Tongue (tissue), 2 donors: Measurements from ENCODE around the gene METTL26. TPM values are rescaled to one million over a fixed set of nuclear protein-coding genes. Genes with fewer than 3 reads are reported as not detected.

Source experiments
- DNase-seq: peaks from one replicate; pipeline ENCODE4 v3.0.0-alpha.2; 2015
- total RNA-seq: library from RNA; depleted of rRNA; stranded (reverse); fragments of >200 nt; gene quantifications from one replicate; pipeline ENCODE4 v1.2.3, GENCODE V29; 2014

Gene METTL26
- total RNA-seq, 1 donor from 2014 or later, result 36.6 TPM

DNA sequence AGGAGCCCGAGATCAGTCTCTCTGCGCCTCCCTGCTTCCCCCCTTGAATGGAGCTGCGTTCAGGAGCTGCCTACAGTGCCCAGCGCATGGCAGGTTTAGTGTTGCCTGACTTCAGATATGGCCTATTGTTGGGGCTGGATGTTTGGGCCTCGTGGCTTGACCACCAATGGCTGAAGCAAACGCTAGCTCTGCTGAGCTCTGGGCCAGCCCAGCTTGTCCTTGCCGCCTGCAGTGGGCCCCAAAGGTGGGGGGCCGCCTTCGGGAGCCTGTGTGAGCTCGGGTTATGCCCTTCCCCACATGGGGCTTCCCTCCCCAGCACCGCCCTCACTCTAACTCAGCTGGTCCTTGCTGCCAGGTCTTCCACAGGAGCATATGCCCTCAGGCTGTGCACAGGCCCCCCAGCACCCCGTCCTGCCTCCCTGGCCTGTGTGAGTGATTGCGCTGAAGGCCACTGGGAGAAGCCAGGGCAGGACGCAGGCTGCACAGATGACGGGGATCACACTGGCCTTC is 2.0 kb upstream of the METTL26 start:
- no peak for DNase-seq

- peak; percentile 96 for DNase-seq
Observed at GRCh38 chr16:637081-638018, 1.2 kb upstream of the METTL26 start.

GRCh38 chr16:635573-636205 is 416 bp downstream of the METTL26 start:
- DNase-seq, result no peak

DNA sequence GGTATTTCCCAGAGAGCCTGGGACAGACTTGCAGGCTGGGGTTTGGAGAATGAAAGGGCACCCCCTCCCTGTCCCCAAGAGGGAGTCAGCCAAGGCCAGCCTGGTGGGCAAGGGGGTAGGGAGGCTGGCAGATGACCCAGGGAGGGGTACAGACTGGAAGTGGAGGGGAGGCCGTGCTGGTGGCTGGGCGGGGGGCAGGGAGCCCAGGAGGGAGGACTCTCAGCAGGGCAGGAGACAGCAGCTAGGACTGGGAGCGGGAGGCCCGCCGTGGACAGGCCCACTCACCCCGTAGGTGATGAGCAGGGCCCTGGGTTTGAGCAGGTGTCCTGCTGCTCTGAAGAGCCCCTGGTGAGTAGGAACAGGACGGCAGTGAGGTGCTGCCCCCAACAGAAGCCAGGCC is 1.1 kb downstream of the METTL26 start:
- no peak for DNase-seq

- no peak for DNase-seq
Observed at GRCh38 chr16:634051-634670, 1.9 kb downstream of the METTL26 start.

DNA sequence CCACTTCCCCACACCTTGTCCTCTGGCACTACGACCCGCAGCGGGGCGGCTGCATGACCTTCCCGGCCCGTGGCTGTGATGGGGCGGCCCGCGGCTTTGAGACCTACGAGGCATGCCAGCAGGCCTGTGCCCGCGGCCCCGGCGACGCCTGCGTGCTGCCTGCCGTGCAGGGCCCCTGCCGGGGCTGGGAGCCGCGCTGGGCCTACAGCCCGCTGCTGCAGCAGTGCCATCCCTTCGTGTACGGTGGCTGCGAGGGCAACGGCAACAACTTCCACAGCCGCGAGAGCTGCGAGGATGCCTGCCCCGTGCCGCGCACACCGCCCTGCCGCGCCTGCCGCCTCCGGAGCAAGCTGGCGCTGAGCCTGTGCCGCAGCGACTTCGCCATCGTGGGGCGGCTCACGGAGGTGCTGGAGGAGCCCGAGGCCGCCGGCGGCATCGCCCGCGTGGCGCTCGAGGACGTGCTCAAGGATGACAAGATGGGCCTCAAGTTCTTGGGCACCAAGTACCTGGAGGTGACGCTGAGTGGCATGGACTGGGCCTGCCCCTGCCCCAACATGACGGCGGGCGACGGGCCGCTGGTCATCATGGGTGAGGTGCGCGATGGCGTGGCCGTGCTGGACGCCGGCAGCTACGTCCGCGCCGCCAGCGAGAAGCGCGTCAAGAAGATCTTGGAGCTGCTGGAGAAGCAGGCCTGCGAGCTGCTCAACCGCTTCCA is 2.6 kb downstream of the METTL26 start:
- no peak for DNase-seq

GRCh38 chr16:632486-633335 is 3.4 kb downstream of the METTL26 start:
- no peak for DNase-seq

DNA sequence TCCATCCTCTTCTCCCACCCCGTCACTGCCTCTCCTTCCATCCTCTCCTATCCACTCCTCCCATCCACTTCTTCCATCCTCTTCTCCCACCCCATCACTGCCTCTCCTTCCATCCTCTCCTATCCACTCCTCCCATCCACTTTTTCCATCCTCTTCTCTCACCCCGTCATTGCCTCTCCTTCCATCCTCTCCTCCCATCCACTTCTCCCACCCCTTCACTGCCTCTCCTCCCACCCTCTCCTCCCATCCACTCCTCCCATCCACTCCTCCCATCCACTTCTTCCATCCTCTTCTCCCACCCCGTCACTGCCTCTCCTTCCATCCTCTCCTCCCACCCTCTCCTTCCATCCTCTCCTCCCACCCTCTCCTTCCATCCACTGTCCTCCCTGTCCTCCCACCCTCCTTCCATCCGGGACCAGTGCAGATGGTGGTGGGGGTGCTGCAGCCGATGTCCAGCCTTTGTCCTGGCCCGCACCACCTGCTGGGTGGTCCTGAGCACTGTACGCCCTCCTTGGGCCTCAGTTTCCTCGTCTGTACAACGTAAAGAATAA is 4.2 kb downstream of the METTL26 start:
- no peak for DNase-seq

DNA sequence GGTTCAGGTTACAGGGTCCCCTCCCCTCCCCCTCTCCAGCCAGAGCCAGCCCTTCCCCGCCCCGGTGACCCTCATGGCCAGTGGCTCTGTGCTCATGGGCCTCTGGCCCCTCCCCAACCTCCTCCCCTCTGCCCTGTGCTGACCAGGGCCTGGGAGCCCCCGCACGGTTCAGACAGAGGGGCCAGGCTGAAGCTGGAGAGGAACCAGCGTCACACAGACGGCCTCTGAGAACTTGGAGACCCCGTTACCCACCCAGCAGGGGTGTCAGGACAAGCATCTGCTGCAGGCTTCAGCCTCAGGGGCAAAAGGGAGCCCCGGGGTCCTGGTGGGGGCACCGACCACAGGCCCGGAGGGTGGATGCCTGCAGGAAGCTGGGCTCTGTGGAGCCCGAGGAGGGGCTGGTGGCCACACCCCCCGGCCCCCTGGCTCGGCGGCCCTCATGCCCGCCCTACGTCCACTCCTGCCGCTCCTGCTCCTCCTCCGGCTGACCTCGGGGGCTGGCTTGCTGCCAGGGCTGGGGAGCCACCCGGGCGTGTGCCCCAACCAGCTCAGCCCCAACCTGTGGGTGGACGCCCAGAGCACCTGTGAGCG is 5.2 kb downstream of the METTL26 start, which contains the start of gene WFIKKN1:
TSS of gene WFIKKN1 (plus strand) at position 171 of the 591 bp plus-strand sequence. CDS start at position 440, 269 bp downstream.
- DNase-seq, result no peak

- no peak for DNase-seq
Observed at GRCh38 chr16:630249-630814, 5.8 kb downstream of the METTL26 start.

DNA sequence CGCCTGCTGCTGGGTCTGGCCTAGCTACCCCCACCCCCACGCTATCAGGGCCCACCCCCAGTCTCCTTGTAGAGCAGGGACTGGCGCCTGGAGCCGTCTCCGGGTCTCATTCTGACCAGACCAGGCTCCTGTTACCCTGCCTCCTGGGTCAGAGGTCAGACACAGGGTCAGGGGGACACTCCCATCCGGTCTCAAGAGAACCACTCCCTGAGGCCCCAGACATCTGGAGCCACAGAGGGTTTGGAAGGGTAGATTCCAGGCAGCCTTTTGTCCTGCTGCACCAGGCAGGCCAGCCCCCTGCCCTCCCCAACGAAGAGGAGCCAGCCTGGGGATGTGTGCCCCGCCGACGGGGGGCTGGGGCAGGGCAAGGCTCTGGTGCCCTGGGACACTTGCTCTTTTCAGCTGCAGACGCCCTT is 6.3 kb downstream of the METTL26 start:
- DNase-seq, result no peak

GRCh38 chr16:629185-629832 is 6.8 kb downstream of the METTL26 start:
- DNase-seq, result peak; percentile 88

- DNase-seq, result no peak
Observed at GRCh38 chr16:628321-629061, 7.6 kb downstream of the METTL26 start.

DNA sequence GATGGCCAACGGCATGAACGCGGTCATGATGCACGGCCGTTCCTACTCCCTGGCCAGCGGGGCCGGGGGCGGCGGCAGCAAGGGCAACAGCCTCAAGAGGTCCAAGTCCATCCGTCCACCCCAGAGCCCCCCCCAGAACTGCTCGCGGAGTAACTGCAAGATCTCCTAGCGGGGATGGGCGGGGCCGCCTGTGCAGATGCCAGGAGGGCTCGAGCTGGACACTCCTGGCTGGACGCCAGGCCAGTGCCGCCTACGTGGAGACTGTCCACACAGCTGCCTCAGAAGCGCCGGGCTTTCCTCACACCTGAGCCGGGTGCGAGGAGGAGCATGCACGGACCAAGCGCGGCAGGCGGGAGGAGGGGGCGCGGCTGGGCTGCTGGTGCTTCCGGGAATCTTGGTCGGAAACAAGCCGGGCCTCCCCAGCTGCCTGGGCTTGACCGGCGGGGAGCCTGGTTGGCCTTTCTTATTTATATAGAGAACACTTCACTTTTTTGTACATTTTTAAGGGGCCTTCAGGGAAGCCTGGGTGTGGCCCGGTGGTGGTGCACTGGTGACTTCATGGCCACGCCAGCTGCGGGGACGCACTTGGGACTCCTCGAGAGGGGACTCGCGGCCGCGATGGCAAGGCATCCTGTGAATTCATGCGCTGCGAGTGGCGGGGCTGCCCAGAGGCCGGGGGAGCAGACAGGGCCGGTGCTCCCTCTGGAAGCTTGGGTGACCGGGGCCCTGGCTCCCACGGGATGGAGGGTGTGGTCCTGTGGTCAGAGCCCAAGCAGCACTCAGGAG is 8.5 kb downstream of the METTL26 start:
- peak; percentile 49 for DNase-seq

DNA sequence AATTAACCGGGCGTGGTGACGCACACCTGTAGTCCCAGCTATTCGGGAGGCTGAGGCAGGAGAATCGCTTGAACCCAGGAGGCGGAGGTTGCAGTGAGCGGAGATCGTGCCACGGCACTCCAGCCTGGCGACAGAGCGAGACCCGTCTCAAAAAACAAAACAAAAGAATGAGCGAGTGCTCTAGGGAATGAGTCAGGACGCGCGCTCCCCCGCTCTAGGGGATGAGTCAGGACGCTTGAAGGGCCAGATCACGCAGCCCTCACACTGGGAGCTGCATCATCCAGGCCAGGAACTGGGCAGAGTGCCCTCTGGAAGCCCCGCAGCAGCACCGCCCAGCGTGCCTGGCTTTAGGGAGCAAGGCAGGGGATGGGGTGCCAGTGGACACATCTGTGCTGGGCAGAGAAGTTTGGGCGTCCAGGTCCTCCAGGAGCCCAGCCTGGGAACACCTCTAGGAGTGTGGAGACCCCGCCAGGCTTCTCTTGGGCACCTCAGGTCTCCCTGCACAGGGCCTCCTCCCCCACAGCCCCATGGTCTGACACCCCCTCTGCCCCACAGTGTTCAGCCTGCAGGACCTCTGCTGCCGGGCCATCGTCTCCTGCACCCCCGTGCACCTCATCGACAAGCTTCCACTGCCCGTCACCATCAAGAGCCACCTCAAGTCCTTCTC is 9.2 kb downstream of the METTL26 start:
- DNase-seq, result no peak

DNA sequence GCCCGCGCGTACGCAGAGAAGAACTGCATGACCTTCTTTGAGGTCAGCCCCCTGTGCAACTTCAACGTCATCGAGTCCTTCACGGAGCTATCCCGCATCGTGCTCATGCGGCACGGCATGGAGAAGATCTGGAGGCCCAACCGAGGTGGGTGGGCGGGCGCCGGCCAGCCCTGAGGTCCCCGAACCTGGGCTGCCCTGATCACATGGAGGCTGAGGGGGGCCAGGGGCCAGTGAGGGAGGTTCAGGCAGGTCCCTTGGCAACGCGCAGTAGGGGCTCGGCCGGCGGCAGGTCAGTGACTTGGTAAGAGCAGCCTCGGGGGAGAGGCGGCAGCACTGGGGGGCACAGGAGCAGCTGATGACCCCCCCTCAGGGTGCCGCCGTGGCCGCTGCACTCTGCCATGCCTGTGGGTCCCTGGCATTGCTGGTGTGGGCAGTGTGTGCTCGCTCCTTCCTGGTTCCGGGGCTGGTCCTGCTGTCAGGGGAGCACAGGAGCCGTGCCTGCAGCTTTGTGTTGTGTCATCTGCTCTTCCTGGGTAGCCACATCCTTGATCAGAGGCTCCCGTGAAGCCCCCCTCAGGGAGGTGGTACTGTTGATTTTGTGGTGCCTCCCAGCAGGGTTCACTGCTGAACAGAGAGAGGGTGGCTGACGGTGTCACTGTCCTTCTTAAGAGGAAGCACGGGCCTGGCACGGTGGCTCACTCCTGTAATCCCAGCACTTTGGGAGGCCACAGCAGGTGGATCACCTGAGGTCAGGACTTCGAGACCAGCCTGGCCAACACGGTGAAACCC is 9.9 kb downstream of the METTL26 start:
- DNase-seq, result no peak
